HG03196 (cell line): ENCODE results near the gene MYO3B.
"Not testable (repeated sequence)": the region's sequence is repeated elsewhere in the genome, so short reads cannot be mapped to it uniquely, and the experiment has no call there.

Experiments
- ATAC-seq: cut with Tn5 transposase; IDR thresholded peaks from one replicate; pipeline ENCODE4 v1.9.1; 2021; ENCODE audit not compliant: unreplicated experiment

Gene MYO3B

DNA sequence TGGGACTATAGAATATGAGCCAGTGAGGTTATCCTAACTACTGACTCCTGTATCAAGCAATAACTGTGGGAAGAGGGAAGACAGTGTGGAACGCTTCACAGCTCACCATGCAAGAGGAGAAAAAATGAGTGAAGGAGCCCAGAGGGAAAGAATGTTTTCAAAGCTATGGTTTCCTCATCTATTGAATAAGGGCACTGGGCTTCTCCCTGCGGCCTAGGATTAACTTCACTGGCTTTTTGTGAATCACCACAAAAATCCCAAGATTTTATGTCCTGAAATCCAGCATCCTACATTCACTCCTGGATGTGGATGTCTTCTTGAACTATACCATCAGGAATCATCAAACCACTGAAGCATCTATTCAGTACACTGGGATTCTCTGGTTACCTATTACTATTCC, 492.7 kb downstream of the MYO3B start:
- ATAC-seq: no peak

DNA sequence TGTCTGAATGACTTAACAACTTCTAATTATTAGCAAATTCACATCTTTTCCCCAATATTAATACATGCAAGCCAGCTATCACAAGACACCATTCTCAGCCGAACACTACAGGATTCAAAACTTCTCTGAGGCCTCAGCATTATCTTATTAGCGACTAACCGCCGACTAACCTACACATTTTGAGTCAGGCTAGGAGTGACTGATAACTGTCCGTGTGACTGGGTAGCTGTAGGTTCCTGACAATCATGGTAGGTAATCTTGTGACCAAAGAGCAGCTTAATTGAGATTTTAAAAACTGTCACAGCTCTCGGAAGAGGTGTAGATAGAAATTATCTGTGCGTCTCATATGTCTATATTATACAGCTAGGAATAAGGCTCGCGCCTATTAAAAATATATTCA, 493.1 kb downstream of the MYO3B start:
- no peak for ATAC-seq

DNA sequence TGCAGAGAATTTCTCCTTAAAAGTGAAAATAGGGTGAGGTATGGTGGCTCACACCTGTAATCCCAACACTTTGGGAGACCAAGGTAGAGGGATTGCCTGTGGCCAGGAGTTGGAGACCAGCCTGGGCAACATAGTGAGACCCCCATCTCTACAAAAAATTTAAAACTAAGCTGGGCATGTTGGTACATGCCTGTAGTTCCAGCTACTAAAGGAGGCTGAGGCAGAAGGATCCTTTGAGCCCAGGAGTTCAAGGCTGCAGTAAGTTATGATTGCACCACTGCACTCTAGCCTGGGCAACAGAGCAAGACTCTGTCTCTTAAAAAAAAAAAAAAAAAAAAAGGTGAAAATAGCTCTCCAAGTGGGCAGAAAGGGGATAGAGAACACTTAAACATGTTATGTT, 496.3 kb downstream of the MYO3B start:
- not testable (repeated sequence) for ATAC-seq

DNA sequence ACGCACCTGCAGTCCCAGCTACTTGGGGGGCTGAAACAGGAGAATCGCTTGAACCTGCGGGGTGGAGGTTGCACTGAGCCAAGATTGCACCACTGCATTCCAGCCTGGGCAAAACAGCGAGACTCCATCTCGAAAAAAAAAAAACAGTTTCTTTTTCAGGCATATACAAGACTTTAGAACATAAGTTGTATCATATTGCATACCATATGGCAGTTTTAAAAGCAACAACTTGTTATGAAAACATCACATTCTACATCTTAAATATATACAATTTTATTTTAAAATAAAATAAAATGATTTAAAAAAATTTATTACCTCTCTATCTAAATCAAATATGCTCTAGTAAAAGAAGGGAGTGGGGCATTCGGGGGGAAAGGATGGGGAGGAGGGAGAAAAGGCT, 497.8 kb downstream of the MYO3B start:
- ATAC-seq: no peak

DNA sequence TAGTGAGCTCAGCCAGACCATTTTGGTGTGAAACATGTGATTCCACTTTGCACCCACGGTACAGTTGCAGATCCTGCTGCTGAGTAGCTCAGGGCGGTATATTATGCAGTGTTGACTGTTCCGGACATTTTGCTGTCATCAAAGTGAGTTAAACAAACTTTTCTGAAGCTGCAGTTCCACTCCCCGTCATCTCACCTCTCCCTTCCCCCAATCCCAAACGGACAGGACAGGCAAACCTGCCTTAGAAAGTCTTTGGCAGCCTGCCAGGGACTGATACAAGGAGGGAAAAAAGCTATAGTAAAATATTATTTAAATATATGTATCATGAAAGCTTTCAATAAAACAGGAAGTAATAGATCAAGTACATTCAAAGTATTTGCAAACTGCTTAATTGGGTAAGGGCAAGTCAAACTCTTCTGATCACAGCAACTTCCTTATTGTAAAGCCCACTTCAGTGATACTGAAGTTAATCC, 501.7 kb downstream of the MYO3B start:
- ATAC-seq: no peak

DNA sequence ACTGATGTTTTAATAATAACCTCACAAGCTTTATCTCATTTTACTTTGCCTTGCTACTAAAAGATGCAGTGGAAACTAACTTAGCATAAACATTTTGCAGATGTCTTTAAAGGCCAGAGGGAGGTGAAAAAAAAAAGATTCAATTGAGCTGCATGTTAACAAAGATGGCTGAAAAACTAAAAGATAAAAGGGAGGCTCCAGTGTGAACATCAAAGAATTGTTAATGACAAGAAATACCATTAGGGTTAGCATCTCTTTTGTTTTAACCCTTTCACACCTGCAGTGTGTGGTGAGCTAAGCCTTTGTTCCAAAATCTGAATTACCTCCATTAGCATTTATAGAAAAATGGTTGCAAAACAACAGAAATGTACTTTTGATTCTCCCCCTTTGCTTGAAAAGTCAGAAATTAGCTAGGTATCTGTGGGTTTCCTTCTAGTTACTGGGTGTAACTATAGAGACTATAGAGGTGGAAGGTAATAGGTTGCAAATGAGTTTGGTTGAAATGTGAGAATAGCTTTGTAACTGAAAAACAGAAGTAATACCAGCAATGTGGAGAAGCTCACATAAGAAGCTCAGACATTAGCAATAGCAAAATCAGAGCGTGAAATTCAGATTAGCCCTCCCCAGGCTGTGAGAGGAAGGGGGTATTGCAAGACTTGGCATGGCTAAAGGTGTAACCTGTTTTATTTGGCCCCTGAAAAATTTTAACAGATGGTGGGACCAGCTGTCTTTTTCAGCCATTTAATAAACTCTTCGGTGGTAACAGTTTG, 502.4 kb downstream of the MYO3B start:
- peak; percentile 68 for ATAC-seq

DNA sequence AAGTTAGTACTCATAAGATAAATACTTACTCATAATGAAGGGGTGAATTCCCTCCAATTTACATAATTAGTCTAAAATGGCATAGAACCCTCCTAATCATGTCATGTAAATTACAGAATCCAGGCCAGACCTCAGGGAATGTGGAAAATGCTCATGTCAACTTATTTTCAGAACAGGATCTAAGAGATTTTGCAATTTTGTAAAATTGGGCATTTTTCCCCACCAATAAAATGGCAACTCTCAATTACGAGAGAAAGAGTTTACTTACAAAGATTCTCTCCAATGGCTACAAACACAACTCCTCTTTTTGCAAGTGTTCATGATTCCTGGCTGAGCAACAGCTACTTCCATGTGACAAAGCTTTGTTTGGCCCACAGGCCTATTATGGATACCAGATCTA, 503.4 kb downstream of the MYO3B start:
- no peak for ATAC-seq

DNA sequence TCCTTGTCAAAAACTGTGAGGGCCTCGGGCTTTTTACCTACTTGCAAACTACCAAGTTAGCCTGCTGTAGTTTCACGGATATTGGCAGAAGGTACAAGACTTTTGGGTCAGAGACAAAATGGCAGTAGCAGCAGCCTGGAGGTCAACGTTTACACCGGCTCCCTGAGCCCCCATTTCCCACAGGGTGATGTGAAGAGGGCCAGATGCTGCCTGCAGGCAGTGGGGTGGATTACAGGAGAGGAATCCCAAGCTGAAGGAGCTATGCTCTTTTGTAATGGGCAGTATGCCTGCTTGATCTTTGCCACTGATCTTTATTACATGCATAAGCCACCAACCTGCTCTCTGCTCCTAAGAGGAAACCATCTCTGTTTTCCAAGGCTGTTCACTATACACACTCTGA, 507.6 kb downstream of the MYO3B start:
- no peak for ATAC-seq

DNA sequence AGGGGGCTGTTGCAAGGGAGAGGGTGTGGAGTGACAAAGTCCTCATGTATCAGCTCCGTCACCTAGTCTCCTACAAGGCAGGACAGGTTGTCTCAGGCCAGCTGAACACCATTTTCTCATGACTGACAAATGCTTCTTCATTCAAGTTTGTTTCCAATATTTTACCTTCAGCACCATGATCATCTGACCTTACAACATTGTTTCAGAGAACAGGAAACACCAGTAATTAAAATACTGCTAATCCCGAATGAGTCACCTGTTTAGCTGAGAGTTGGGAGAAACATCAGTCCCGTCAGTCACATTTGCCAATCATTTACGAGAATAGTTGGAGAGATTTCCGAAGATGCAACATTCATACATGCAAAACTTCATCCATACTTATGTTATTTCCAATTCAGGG, 511.5 kb downstream of the MYO3B start:
- ATAC-seq: no peak

DNA sequence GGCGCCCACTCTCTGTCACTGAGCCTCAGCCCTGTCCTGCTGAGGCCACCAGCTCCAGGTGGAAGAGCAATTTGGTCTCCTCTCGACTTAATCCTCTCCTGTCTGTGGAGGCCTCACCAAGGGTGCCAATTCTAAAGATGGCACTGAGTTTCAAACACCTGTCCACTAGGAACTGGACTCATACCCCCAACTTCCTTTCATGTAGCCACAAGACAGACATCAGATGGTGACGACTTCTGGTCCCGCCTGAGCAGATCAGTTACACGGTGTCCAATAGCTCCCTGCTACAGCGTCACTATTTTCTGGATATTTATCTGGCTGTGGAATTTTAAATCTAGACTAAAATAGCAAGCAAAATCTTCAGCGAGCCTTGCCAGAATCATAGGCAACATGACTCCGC, 512.7 kb downstream of the MYO3B start:
- no peak for ATAC-seq

DNA sequence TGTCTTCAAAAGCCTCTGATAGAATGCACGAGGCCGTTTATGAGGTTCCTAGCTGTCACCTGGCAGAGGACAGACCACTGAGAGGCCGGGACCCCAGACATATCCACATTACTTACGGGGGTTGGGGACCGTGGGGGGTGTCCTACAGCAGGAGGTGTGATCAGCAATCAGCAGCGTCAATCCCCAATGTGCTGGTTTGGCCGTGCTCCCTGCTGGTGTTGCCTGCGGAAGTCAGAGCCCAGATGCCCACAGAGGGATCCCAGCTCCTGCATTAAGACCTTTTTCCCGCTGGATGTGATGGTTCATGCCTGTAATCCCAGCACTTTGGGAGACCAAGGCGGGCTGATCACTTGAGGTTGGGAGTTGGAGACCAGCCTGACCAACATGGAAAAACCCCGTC, 516.4 kb downstream of the MYO3B start:
- ATAC-seq: no peak

DNA sequence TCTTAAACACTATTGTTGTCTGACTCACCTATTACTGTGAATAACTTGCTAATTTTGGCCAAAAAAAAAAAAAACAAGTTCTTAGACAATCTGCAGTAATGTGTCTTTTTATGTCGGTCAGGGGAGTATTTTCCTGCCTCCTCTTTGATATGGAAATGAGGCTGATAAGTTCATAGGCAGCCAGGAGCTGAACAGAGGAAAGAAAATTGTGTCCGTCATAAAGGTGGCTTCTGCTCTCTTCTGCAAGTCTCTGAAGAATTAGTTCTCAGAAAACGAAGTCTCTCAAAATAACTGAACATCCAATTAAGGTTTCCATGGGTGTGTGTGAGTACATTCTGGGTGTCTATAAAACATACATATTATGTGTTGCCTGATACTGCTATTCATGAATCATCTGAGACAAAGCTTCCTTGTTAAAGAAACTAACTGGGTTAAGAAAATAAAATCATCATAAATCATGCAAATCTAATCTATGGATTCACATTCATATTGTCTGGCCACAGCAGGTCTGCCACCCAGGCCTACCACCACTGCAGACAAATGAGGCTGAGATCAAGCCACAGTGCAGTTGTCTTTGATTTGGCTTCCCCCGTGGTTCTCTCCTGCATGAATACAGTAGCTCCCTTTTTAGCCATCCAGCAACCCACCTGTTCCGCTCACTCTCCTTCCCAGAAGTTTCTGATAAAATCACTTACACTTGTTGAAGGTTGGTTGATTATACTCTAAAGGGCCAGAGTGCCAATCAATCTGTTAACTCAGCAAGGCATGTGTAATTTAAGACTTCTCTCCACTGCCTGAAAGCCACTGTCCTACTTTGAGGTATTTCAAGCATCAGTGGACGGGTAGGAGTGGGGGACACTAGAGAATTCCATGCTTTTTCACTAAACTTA, 517.8 kb downstream of the MYO3B start:
- ATAC-seq: no peak

DNA sequence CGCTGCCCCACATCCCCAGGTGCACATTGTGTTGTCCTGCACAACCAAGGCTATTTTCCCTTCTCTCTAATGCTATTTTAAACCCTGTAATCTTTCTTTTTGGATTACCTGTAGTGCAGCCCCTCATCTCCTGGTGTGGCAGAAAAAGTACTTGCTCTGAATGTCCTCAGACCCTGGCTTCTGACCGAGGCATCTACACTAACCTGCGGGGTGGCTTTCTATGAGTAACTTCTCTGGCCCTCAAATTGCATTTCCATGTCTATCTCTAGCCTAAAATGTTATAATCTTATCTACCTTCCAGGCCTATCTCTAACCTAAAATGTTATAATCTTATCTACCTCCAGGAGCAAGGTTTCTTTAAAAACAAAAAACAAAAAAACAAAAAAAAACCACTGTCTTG, 519.0 kb downstream of the MYO3B start:
- no peak for ATAC-seq

DNA sequence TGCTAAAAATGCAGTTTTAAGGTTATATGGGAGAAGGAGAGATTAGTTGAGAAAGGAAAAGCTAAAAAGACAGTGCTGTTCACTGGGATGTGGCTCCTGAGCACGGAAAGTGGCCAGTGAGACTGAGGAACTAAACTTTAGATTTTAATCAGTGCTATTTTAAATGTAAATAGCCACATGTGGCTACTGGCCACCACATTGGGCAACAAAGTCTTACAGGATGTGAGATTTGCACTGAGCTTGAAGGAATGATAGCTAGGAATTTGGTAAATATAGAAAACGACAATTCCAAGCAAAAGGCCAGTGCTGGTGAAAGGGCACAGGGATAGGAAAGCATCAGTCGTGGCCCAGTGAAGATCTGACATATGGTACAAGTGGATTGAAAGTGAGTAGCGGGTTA, 523.1 kb downstream of the MYO3B start:
- no peak for ATAC-seq

DNA sequence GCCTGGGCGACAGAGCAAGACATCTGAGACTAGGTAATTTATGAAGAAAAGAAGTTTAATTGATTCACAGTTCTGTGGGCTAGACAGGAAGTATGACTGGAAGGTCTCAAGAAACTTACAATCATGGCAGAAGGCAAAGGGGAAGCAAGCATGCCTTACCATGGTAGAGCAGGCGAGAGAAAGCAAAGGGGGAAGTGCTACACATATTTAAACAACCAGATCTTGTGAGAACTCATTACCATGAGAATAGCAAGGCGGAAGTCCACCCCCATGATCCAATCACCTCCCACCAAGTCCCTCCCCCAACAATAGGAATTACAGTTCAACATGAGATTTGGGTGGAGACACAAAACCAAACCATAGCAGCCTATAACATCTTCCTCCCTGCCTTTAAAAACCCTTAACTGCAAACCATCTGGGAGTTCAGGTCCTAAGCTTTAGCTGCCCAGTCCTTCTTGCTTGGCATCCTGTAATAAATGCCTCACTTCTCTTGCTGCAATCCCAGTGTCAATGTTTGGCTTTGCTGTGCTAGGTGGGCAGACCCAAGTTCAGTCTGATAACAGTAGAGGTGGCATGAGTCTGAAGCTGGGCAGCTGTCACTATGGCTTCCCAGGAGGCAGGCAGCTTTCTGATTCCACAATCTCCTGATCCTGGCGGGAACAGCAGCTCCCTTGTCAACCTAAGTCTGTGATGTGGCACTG, 526.0 kb downstream of the MYO3B start:
- no peak for ATAC-seq
